SK-N-SH (cell line): ENCODE data around the gene LGALS9C. TPM values are rescaled to one million over a fixed set of nuclear protein-coding genes. Genes with fewer than 3 reads are reported as not detected.

ENCODE experiments used
- polyA plus RNA-seq, 3 experiments: library from polyadenylated mRNA; depleted of rRNA; stranded (reverse); fragments of >200 nt; gene quantifications; 2 replicates each; pipeline ENCODE4 v1.2.3, GENCODE V29; 2012
- small RNA-seq, 7 experiments: library from RNA; depleted of rRNA; stranded (forward); fragments of <200 nt; gene quantifications; one replicate each; pipeline ENCODE3, GENCODE V24; 2012

The LGALS9C gene
- polyA plus RNA-seq, 1 of the 3 experiments (the other 2 are of a cell fraction), result not detected

Small RNA genes within 50 kb of the gene (small RNA-seq; reads per million reads assigned to genes)
- 0 reads per million in 7 experiments for gene AL353997.1
- gene AL353997.4, result 0 reads per million in 7 experiments

Other genes starting within 250 kb of the LGALS9C start
- 244 and 254 TPM in 2 replicates for gene FLII, start 218.1 kb upstream of the LGALS9C start, polyA plus RNA-seq (2012; rRNA removed)
- 12.7 and 16.8 TPM in 2 replicates for gene MIEF2, start 216.1 kb upstream of the LGALS9C start, polyA plus RNA-seq (2012; rRNA removed)
- gene TOP3A, start 161.8 kb upstream of the LGALS9C start, polyA plus RNA-seq (2012; rRNA removed), result 14.4 and 14.7 TPM in 2 replicates
- gene SMCR8, start 161.5 kb upstream of the LGALS9C start, polyA plus RNA-seq (2012; rRNA removed), result 5.6 and 6.2 TPM in 2 replicates
- gene SHMT1, start 113.2 kb upstream of the LGALS9C start, polyA plus RNA-seq (2012; rRNA removed), result 10.0 and 17.0 TPM in 2 replicates
- gene EVPLL, start 99.0 kb upstream of the LGALS9C start, polyA plus RNA-seq (2012; rRNA removed), result not detected in 2 replicates
- gene TBC1D28, start 167.6 kb downstream of the LGALS9C start, polyA plus RNA-seq (2012; rRNA removed), result not detected in 2 replicates
- 3.0 and 3.9 TPM in 2 replicates for gene FOXO3B, start 205.5 kb downstream of the LGALS9C start, polyA plus RNA-seq (2012; rRNA removed)